Measurements from ENCODE around the gene NACC2.

Gene NACC2

GRCh38 chr9:136054798-136055714, 40.0 kb downstream of the NACC2 start:
- no peak for DNase-seq (ENCODE audit: low read depth, low spot score)
- ChIA-PET CTCF (interaction anchor here (1.2 to 2.0 kb wide), 3 partner anchors 23 to 67 kb away, joined by 3 to 5 read pairs (median 5); no protein-coding TSS in a partner anchor), POLR2A (no interaction called here)
- no peak for TF ChIP-seq CTCF (IDR thresholded peaks at IDR 0.05; ENCODE audit: insufficient read depth, low read length, missing control alignments)
- no peak overlapping the region for H3K4me3 ChIP-seq (ENCODE audit: low read depth, low read length)

GRCh38 chr9:136054146-136054545, 40.9 kb downstream of the NACC2 start:
- DNase-seq (ENCODE audit: low read depth, low spot score), result no peak
- H3K4me3 ChIP-seq (ENCODE audit: low read depth, low read length), result no peak overlapping the region
- TF ChIP-seq CTCF (IDR thresholded peaks at IDR 0.05; ENCODE audit: insufficient read depth, low read length, missing control alignments), result no peak
- CTCF ChIA-PET, result interaction anchor here (1.1 to 2.0 kb wide), 4 partner anchors 22 to 68 kb away, joined by 3 to 5 read pairs (median 4); no protein-coding TSS in a partner anchor
- POLR2A ChIA-PET, result no interaction called here

- ChIA-PET CTCF (interaction anchor here (0.7 to 2.0 kb wide), 5 partner anchors 22 to 68 kb away, joined by 3 to 5 read pairs (median 4); no protein-coding TSS in a partner anchor), POLR2A (no interaction called here)
- no peak overlapping the region for H3K4me3 ChIP-seq (ENCODE audit: low read depth, low read length)
- no peak for TF ChIP-seq CTCF (IDR thresholded peaks at IDR 0.05; ENCODE audit: insufficient read depth, low read length, missing control alignments)
- no peak for DNase-seq (ENCODE audit: low read depth, low spot score)
Measured at GRCh38 chr9:136053757-136054142, 41.3 kb downstream of the NACC2 start.

- POLR2A ChIA-PET, result interaction anchor here (1.7 kb wide), 1 partner anchor 41 kb away, joined by 8 read pairs; no protein-coding TSS in a partner anchor
- peak overlapping the region; percentile 46 for H3K4me3 ChIP-seq (ENCODE audit: low read depth, low read length)
- no peak for DNase-seq (ENCODE audit: low read depth, low spot score)
- CTCF ChIA-PET, result interaction anchor here (0.7 to 2.0 kb wide), 5 partner anchors 21 to 69 kb away, joined by 3 to 5 read pairs (median 4); no protein-coding TSS in a partner anchor
- no peak for TF ChIP-seq CTCF (IDR thresholded peaks at IDR 0.05; ENCODE audit: insufficient read depth, low read length, missing control alignments)
Measured at GRCh38 chr9:136052991-136053756, 41.9 kb downstream of the NACC2 start.

GRCh38 chr9:136052472-136052880, 42.6 kb downstream of the NACC2 start:
- H3K4me3 ChIP-seq (ENCODE audit: low read depth, low read length), result peak overlapping the region; percentile 46
- ChIA-PET POLR2A (interaction anchor here (0.9 to 1.7 kb wide), 3 partner anchors 8 to 65 kb away, joined by 4 to 8 read pairs (median 7); no protein-coding TSS in a partner anchor), CTCF (interaction anchor here (0.9 to 1.5 kb wide), 3 partner anchors 60 to 93 kb away, joined by 3 read pairs; no protein-coding TSS in a partner anchor)
- no peak for DNase-seq (ENCODE audit: low read depth, low spot score)
- TF ChIP-seq CTCF (IDR thresholded peaks at IDR 0.05; ENCODE audit: insufficient read depth, low read length, missing control alignments), result no peak
